ENCODE measurements around the gene NELL2.

The NELL2 gene

GRCh38 chr12:44459569-44459968 is 416.5 kb downstream of the NELL2 start:
- DNase-seq (ENCODE audit: low read depth), result no peak
- TF ChIP-seq, protein P1, sequence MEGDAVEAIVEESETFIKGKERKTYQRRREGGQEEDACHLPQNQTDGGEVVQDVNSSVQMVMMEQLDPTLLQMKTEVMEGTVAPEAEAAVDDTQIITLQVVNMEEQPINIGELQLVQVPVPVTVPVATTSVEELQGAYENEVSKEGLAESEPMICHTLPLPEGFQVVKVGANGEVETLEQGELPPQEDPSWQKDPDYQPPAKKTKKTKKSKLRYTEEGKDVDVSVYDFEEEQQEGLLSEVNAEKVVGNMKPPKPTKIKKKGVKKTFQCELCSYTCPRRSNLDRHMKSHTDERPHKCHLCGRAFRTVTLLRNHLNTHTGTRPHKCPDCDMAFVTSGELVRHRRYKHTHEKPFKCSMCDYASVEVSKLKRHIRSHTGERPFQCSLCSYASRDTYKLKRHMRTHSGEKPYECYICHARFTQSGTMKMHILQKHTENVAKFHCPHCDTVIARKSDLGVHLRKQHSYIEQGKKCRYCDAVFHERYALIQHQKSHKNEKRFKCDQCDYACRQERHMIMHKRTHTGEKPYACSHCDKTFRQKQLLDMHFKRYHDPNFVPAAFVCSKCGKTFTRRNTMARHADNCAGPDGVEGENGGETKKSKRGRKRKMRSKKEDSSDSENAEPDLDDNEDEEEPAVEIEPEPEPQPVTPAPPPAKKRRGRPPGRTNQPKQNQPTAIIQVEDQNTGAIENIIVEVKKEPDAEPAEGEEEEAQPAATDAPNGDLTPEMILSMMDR (conservative IDR thresholded peaks at IDR 0.05; ENCODE audit: low read depth, low read length), result no peak
- H3K4me3 ChIP-seq (ENCODE audit: low read depth, low read length), result no peak overlapping the region
